K562 (cell line): ENCODE measurements around the gene CREB3L2. TPM values are rescaled to one million over a fixed set of nuclear protein-coding genes. Genes with fewer than 3 reads are reported as not detected.

Experiments
- E2F5 ChIP-seq: sonication (generic); formaldehyde crosslinking; IDR thresholded peaks from 2 replicates; pipeline ENCODE4 v1.8.0; 2022; ENCODE audit warnings: mild to moderate bottlenecking, missing genetic modification reagents
- ELF2 ChIP-seq: fragments of 250-450 bp; sonication (Bioruptor Pico); IDR thresholded peaks from 2 replicates; pipeline ENCODE4 v1.5.0; 2021; ENCODE audit warnings: mild to moderate bottlenecking
- HDAC1 ChIP-seq, 2 experiments: fragments of 450-650 bp; IDR thresholded peaks; 2 replicates each; pipeline ENCODE4 v1.6.1; 2016 to 2017; ENCODE audit warnings: inconsistent platforms in 1 of 2, mild to moderate bottlenecking in 1 of 2, moderate library complexity in 1 of 2
- KAT8 ChIP-seq: fragments of 450-650 bp; IDR thresholded peaks from 2 replicates; pipeline ENCODE4 v1.6.1; 2016; ENCODE audit warnings: low read depth, mild to moderate bottlenecking
- MAFF ChIP-seq: IDR thresholded peaks from 2 replicates; pipeline ENCODE4 v1.6.1; 2012; ENCODE audit warnings: low read length, improper control_type of control experiment
- PKNOX1 ChIP-seq: fragments of 450-650 bp; IDR thresholded peaks from 2 replicates; pipeline ENCODE4 v1.6.1; 2016
- PREB ChIP-seq: sonication (generic); formaldehyde crosslinking; IDR thresholded peaks from 2 replicates; pipeline ENCODE4 v1.8.1; 2023; ENCODE audit warnings: mild to moderate bottlenecking, missing genetic modification reagents
- RAD51 ChIP-seq: fragments of 450-650 bp; IDR thresholded peaks from 2 replicates; pipeline ENCODE4 v1.7.1; 2016; ENCODE audit warnings: low read depth, mild to moderate bottlenecking, borderline replicate concordance
- SMAD4 ChIP-seq: fragments of 250-450 bp; sonication (Bioruptor Pico); conservative IDR thresholded peaks from 2 replicates; pipeline ENCODE4 v1.8.0; 2021; ENCODE audit warnings: inconsistent platforms, mild to moderate bottlenecking, moderate library complexity
- ZBTB26 ChIP-seq: fragments of 450-650 bp; formaldehyde crosslinking; IDR thresholded peaks from 2 replicates; pipeline ENCODE4 v1.4.0; 2022; ENCODE audit warnings: missing genetic modification characterization
- ZNF143 ChIP-seq: sonication (generic); formaldehyde crosslinking; IDR thresholded peaks from 2 replicates; pipeline ENCODE4 v1.9.0; 2022; ENCODE audit warnings: mild to moderate bottlenecking, missing genetic modification reagents
- ZNF280B ChIP-seq: fragments of 250-450 bp; sonication (Bioruptor Pico); IDR thresholded peaks from 2 replicates; pipeline ENCODE4 v1.5.1; 2021; ENCODE audit warnings: mild to moderate bottlenecking
- ZNF407 ChIP-seq: fragments of 450-650 bp; IDR thresholded peaks from 2 replicates; pipeline ENCODE4 v1.6.1; 2016; ENCODE audit warnings: low read depth
- ZNF431 ChIP-seq: sonication (generic); formaldehyde crosslinking; IDR thresholded peaks from 2 replicates; pipeline ENCODE4 v1.8.0; 2022; ENCODE audit warnings: mild to moderate bottlenecking, missing genetic modification reagents
- polyA plus RNA-seq, 8 experiments: library from polyadenylated mRNA; depleted of rRNA in 4 of 8; stranded (reverse) in 5 of 8; unstranded in 3 of 8; fragments of >200 nt; fragmentation: Nextera tagmentation in 2 of 8; fragmentation: Illumina TruSeq in 1 of 8; extraction: Ambion mirVana in 2 of 8; extraction: Trizol in 1 of 8; gene quantifications; 2 replicates each; pipeline versions ENCODE4 v1.2.1 to v1.2.3, GENCODE V29; 2011 to 2014; ENCODE audit warnings: inconsistent platforms in 1 of 8, missing spikeins in 1 of 8
- total RNA-seq, 7 experiments: library from RNA; depleted of rRNA in 6 of 7; stranded (reverse); fragments of >200 nt in 6 of 7; fragmentation: Illumina TruSeq in 2 of 7; extraction: Trizol in 2 of 7; gene quantifications; 2 replicates each; pipeline versions ENCODE4 v1.2.1 to v1.2.3, GENCODE V29; 2011 to 2021; ENCODE audit warnings: low replicate concordance in 1 of 7

CREB3L2 gene
- total and polyA plus RNA-seq, 9 of the 15 experiments (the other 6 are each of a cell fraction or from before 2014, with no cell fraction given): 7.1 to 45.6 (median 15.8) TPM

- TF ChIP-seq ZNF407: no peak
- TF ChIP-seq KAT8: no peak
- no peak for TF ChIP-seq ZNF280B (CRISPR knock-in tag)
- TF ChIP-seq MAFF: peak; percentile 94
- peak; percentile 95 for TF ChIP-seq PKNOX1
- no peak for TF ChIP-seq ZNF143 (CRISPR knock-in tag)
- TF ChIP-seq HDAC1 (IDR thresholded peaks at IDR 0.05): peak; percentile 39 to 63; a peak in 2 of 4 replicates
- no peak for TF ChIP-seq E2F5 (CRISPR knock-in tag)
- TF ChIP-seq RAD51: no peak; the same call in 1 of the 2 replicates
- no peak for TF ChIP-seq ZNF431 (CRISPR knock-in tag)
- no peak for TF ChIP-seq PREB (CRISPR knock-in tag)
- no peak for TF ChIP-seq SMAD4 (CRISPR knock-in tag)
- no peak for TF ChIP-seq ZBTB26
- no peak for TF ChIP-seq ELF2 (CRISPR knock-in tag)
These were observed 9.8 kb downstream of the CREB3L2 start (continued) for GRCh38 chr7:137992104-137992549.
